Heart right ventricle (tissue), 16 donors: Measurements from ENCODE around the gene ALAS2. TPM values are rescaled to one million over a fixed set of nuclear protein-coding genes. Genes with fewer than 3 reads are reported as not detected.
"Not testable (repeated sequence)": the region's sequence is repeated elsewhere in the genome, so short reads cannot be mapped to it uniquely, and the experiment has no call there.

Experiments used
- ATAC-seq, 8 donors: fragments of 200-7000 bp; cut with Tn5 transposase; one replicate each; pipeline ENCODE4 v1.9.1; 2020; ENCODE audit warnings: mild to moderate bottlenecking in 8 of 8, moderate library complexity in 8 of 8, moderate number of reproducible peaks in 1 of 8
- DNase-seq, 2 donors: peaks; one replicate each; pipeline ENCODE4 v3.0.0-alpha.2; 2020
- H3K27ac ChIP-seq, 10 donors: fragments of 200-600 bp; sonication (generic) in 2 of 10; one replicate each; pipeline versions ENCODE4 v1.5.0 to v1.8.0; 2020 to 2022; ENCODE audit warnings: mild to moderate bottlenecking in 3 of 10
- H3K27me3 ChIP-seq, 7 donors: fragments of 200-600 bp; one replicate each; pipeline ENCODE4 v1.8.0; 2021 to 2022; ENCODE audit warnings: mild to moderate bottlenecking in 2 of 7
- H3K36me3 ChIP-seq, 9 donors: fragments of 200-600 bp; sonication (generic) in 1 of 9; one replicate each; pipeline versions ENCODE4 v1.5.0 to v1.8.0; 2020 to 2022; ENCODE audit warnings: mild to moderate bottlenecking in 2 of 9
- H3K4me1 ChIP-seq, 9 donors: fragments of 200-600 bp; sonication (generic) in 1 of 9; one replicate each; pipeline versions ENCODE4 v1.5.0 to v1.8.0; 2020 to 2022; ENCODE audit warnings: mild to moderate bottlenecking in 4 of 9
- H3K4me3 ChIP-seq, 10 donors: fragments of 200-600 bp; sonication (generic) in 2 of 10; one replicate each; pipeline versions ENCODE4 v1.5.0 to v1.8.0; 2020 to 2022; ENCODE audit warnings: mild to moderate bottlenecking in 7 of 10, moderate library complexity in 2 of 10
- H3K9me3 ChIP-seq, 11 donors: fragments of 200-600 bp in 10 of 11; sonication (generic) in 2 of 11; one replicate each; pipeline versions ENCODE4 v1.5.0 to v1.8.0; 2013 to 2022; ENCODE audit warnings: mild to moderate bottlenecking in 2 of 11, control low read depth in 1 of 11, moderate library complexity in 1 of 11
- CTCF ChIP-seq, 9 donors: fragments of 200-600 bp; sonication (generic) in 2 of 9; IDR thresholded peaks; one replicate each; pipeline versions ENCODE4 v1.5.0 to v1.8.0; 2021 to 2022; ENCODE audit warnings: antibody characterized with exemption in 9 of 9, mild to moderate bottlenecking in 5 of 9, moderate library complexity in 1 of 9
- WGBS, 2 donors: extraction: QIAGEN DNeasy Blood & Tissue Kit; methylation state at CpG; one replicate each; pipeline ENCODE4 v1.1.7; 2013; ENCODE audit warnings: inconsistent platforms in 1 of 2; 5-methylcytosine and 5-hydroxymethylcytosine counted together
- intact Hi-C, 10 donors: fragments of 100-400 bp; cut with DNase I; formaldehyde crosslinking; loops; one replicate each; pipeline versions ENCODE4 v1.11.1 to v1.14.2; 2022
- polyA plus RNA-seq, 2 donors: library from polyadenylated mRNA; stranded (reverse); fragments of 200-250 nt; gene quantifications; one replicate each; pipeline ENCODE4 v1.2.3, GENCODE V29; 2013
- total RNA-seq, 10 donors: library from RNA; stranded (reverse); fragmentation: NEBNext Ultra II Directional in 3 of 10; extraction: Animal tissue kit (Norgen Biotek cat#: 25700) in 3 of 10; gene quantifications; one replicate each; pipeline versions ENCODE4 v1.2.1 to v1.2.4, GENCODE V29; 2021 to 2023
- donor health status: Arrhythmogenic right ventricular cardiomyopathy.
- donor health status: ischemic (EF 13 %, LVEDD 7.1; RV severe dilation, severe dysfunction).
- donor health status: healthy with polysubstance abuse.
- donor health status: DM: no; HTN: yes; CAD: no.
- donor health status: DM: no; HTN: no; CAD: no.
- donor health status: ischemic (EF 25% LVEDD 6.9; RV normal size, moderate dysfunction).
- donor health status: ischemic (EF 25% LVEDD 5.7; RV mildly dilated, moderate dysfunction).
- donor health status: healthy.
- donor health status: DM: yes; HTN: yes; CAD: no.
- donor health status: Ischemic cardiomyopathy.
- donor health status: ischemic (EF 35%, LVEDD 5.7; RV mildly dilated, moderate dysfunction).
- donor health status: nonischemic (EF 11% LVEDD 7.7; RV severe dilation, severe dysfunction).
- donor health status: DM: yes; HTN: yes; CAD: no.
- donor health status: PGD.
- donor health status: ischemic (EF 29% LVEDD 5.4; RV normal size, mild dysfunction).
- donor health status: nonischemic (EF 23%, LVEDD 6.1; RV moderate dilation, normal function).

The ALAS2 gene
- total and polyA plus RNA-seq, 12 donors, result 0.04 to 3.8 (median 1.4) TPM; not detected in 1

- H3K27ac ChIP-seq, result no peak overlapping the region
- no peak overlapping the region for H3K4me3 ChIP-seq
- no peaks in the 10 kb centered on the region for H3K4me1 ChIP-seq
Observed at GRCh38 chrX:54991706-54992105, 39.1 kb downstream of the ALAS2 start.

GRCh38 chrX:54983306-54983705, 47.5 kb downstream of the ALAS2 start:
- ATAC-seq, H3K9me3 ChIP-seq, H3K36me3 ChIP-seq, H3K4me1 ChIP-seq, H3K4me3 ChIP-seq, intact Hi-C loops, DNase-seq, H3K27ac ChIP-seq: not testable (repeated sequence)
- peaks cover 0 to 36% (median 0%) of the 10 kb centered on the region in 7 donors for H3K27me3 ChIP-seq
- WGBS, 2 donors, result 92 to 97% methylated on average over 2 of the region's 2 CpGs

More at GRCh38 chrX:54991706-54992105, 39.1 kb downstream of the ALAS2 start:
- intact Hi-C loops, result no loop called here
- no peak for DNase-seq
- H3K9me3 ChIP-seq, result no peaks in the 10 kb centered on the region
- H3K27me3 ChIP-seq, result peaks cover 0 to 35% (median 0%) of the 10 kb centered on the region in 7 donors
- WGBS, 2 donors, result 85 to 89% methylated on average over 2 of the region's 2 CpGs
- H3K36me3 ChIP-seq, result no peaks in the 10 kb centered on the region
- no peak for TF ChIP-seq CTCF (IDR thresholded peaks at IDR 0.05)
- no peak for ATAC-seq

GRCh38 chrX:54980334-54980733, 50.4 kb downstream of the ALAS2 start:
- peaks cover 0 to 38% (median 0%) of the 10 kb centered on the region in 7 donors for H3K27me3 ChIP-seq
- DNase-seq (no peak), ATAC-seq (no peak)
- intact Hi-C loops, result no loop called here
- H3K4me3 ChIP-seq, result no peak overlapping the region
- 81 to 83% methylated on average over 6 of the region's 6 CpGs for WGBS, 2 donors
- peaks cover 0 to 8% (median 0%) of the 10 kb centered on the region in 11 donors for H3K9me3 ChIP-seq
- TF ChIP-seq CTCF (IDR thresholded peaks at IDR 0.05), result no peak
- H3K4me1 ChIP-seq, result no peaks in the 10 kb centered on the region
- H3K36me3 ChIP-seq, result no peaks in the 10 kb centered on the region
- no peak overlapping the region for H3K27ac ChIP-seq

GRCh38 chrX:54979432-54979831, 51.3 kb downstream of the ALAS2 start:
- ATAC-seq, result no peak
- intact Hi-C loops, result no loop called here
- Histone ChIP-seq H3K27ac (no peak overlapping the region), H3K27me3 (peaks cover 0 to 41% (median 0%) of the 10 kb centered on the region in 7 donors), H3K9me3 (peaks cover 0 to 8% (median 0%) of the 10 kb centered on the region in 11 donors), H3K4me3 (no peak overlapping the region), H3K36me3 (no peaks in the 10 kb centered on the region), H3K4me1 (no peaks in the 10 kb centered on the region)
- no peak for TF ChIP-seq CTCF (IDR thresholded peaks at IDR 0.05)
- DNase-seq, result no peak

GRCh38 chrX:54978448-54978847, 52.3 kb downstream of the ALAS2 start:
- no peaks in the 10 kb centered on the region for H3K4me1 ChIP-seq
- TF ChIP-seq CTCF (IDR thresholded peaks at IDR 0.05), result no peak
- peaks cover 0 to 43% (median 0%) of the 10 kb centered on the region in 7 donors for H3K27me3 ChIP-seq
- ATAC-seq (no peak), DNase-seq (no peak)
- no peak overlapping the region for H3K4me3 ChIP-seq
- H3K36me3 ChIP-seq, result no peaks in the 10 kb centered on the region
- H3K27ac ChIP-seq, result no peak overlapping the region
- intact Hi-C loops, result no loop called here
- peaks cover 0 to 8% (median 0%) of the 10 kb centered on the region in 11 donors for H3K9me3 ChIP-seq
